ENCODE data around the gene RCE1.

The RCE1 gene

GRCh38 chr11:66861038-66861773 is 18.0 kb downstream of the RCE1 start (continued):
- TF ChIP-seq POU6F1 (CRISPR knock-in tag; IDR thresholded peaks at IDR 0.05; ENCODE audit: borderline replicate concordance, low read depth) = no peak
- no peak for TF ChIP-seq ZFP3 (CRISPR knock-in tag; IDR thresholded peaks at IDR 0.05)
- TF ChIP-seq ISL1 (CRISPR knock-in tag; IDR thresholded peaks at IDR 0.05) = no peak
- TF ChIP-seq ZC3H10 (CRISPR knock-in tag; IDR thresholded peaks at IDR 0.05) = no peak

- no peak for ATAC-seq
- no peak for TF ChIP-seq PATZ1 (CRISPR knock-in tag; IDR thresholded peaks at IDR 0.05; ENCODE audit: borderline replicate concordance)
Observed at GRCh38 chr11:66861774-66862558, 18.7 kb downstream of the RCE1 start.

GRCh38 chr11:66862559-66863037 is 19.4 kb downstream of the RCE1 start:
- no peak for TF ChIP-seq ISL1 (CRISPR knock-in tag; IDR thresholded peaks at IDR 0.05)
- no peak for TF ChIP-seq SNAI2 (CRISPR knock-in tag; IDR thresholded peaks at IDR 0.05)
- TF ChIP-seq ESRRG (CRISPR knock-in tag; IDR thresholded peaks at IDR 0.05) = no peak
- no peak for TF ChIP-seq OSR1 (CRISPR knock-in tag; IDR thresholded peaks at IDR 0.05)
- no peak for TF ChIP-seq POU6F1 (CRISPR knock-in tag; IDR thresholded peaks at IDR 0.05; ENCODE audit: borderline replicate concordance, low read depth)
- TF ChIP-seq PPARA (CRISPR knock-in tag; IDR thresholded peaks at IDR 0.05; ENCODE audit: borderline replicate concordance) = no peak
- no peak for TF ChIP-seq RARB (CRISPR knock-in tag; IDR thresholded peaks at IDR 0.05)
- TF ChIP-seq TSHZ2 (CRISPR knock-in tag; IDR thresholded peaks at IDR 0.05) = no peak
- no peak for TF ChIP-seq GLIS3 (CRISPR knock-in tag; IDR thresholded peaks at IDR 0.05)
- TF ChIP-seq PATZ1 (CRISPR knock-in tag; IDR thresholded peaks at IDR 0.05; ENCODE audit: borderline replicate concordance) = no peak
- TF ChIP-seq ZNF565 (CRISPR knock-in tag; conservative IDR thresholded peaks at IDR 0.05; ENCODE audit: low read depth) = no peak
- TF ChIP-seq, protein P1, sequence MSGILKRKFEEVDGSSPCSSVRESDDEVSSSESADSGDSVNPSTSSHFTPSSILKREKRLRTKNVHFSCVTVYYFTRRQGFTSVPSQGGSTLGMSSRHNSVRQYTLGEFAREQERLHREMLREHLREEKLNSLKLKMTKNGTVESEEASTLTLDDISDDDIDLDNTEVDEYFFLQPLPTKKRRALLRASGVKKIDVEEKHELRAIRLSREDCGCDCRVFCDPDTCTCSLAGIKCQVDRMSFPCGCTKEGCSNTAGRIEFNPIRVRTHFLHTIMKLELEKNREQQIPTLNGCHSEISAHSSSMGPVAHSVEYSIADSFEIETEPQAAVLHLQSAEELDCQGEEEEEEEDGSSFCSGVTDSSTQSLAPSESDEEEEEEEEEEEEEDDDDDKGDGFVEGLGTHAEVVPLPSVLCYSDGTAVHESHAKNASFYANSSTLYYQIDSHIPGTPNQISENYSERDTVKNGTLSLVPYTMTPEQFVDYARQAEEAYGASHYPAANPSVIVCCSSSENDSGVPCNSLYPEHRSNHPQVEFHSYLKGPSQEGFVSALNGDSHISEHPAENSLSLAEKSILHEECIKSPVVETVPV (CRISPR knock-in tag; IDR thresholded peaks at IDR 0.05) = no peak
- TF ChIP-seq BACH2 (CRISPR knock-in tag; IDR thresholded peaks at IDR 0.05; ENCODE audit: borderline replicate concordance) = no peak
- no peak for TF ChIP-seq ZFP3 (CRISPR knock-in tag; IDR thresholded peaks at IDR 0.05)
- TF ChIP-seq TCF4 (CRISPR knock-in tag; IDR thresholded peaks at IDR 0.05; ENCODE audit: borderline replicate concordance) = no peak
- TF ChIP-seq CSDC2 (CRISPR knock-in tag; IDR thresholded peaks at IDR 0.05) = no peak
- TF ChIP-seq ZC3H10 (CRISPR knock-in tag; IDR thresholded peaks at IDR 0.05) = no peak
- TF ChIP-seq ZFP30 (CRISPR knock-in tag; IDR thresholded peaks at IDR 0.05) = no peak
- no peak for ATAC-seq

Measured in SK-N-SH treated with all-trans-retinoic acid at 6 μM for 48 hours (cell line).